Liver (tissue), 9 donors: Measurements from ENCODE around the gene NBAS. TPM values are rescaled to one million over a fixed set of nuclear protein-coding genes. Genes with fewer than 3 reads are reported as not detected.

Experiments used
- DNase-seq: peaks from one replicate; pipeline ENCODE4 v3.0.0-alpha.2; 2017; ENCODE audit warnings: low spot score
- H3K27ac ChIP-seq, 2 donors: one replicate each; pipeline ENCODE4 v1.7.0; 2013; ENCODE audit warnings: inconsistent platforms in 2 of 2, low read length in 2 of 2, control low read depth in 1 of 2, low read depth in 1 of 2, mild to moderate bottlenecking in 1 of 2
- H3K27me3 ChIP-seq, 4 donors: one replicate each; pipeline versions ENCODE4 v1.6.1 to v1.7.0; 2013; ENCODE audit warnings: low read length in 3 of 4, inconsistent platforms in 1 of 4, mild to moderate bottlenecking in 1 of 4, moderate library complexity in 1 of 4; ENCODE audit not compliant: control insufficient read depth in 4 of 4, insufficient read depth in 4 of 4
- H3K36me3 ChIP-seq, 4 donors: one replicate each; pipeline versions ENCODE4 v1.6.1 to v1.7.0; 2013; ENCODE audit warnings: low read length in 3 of 4, mild to moderate bottlenecking in 3 of 4, low read depth in 1 of 4, moderate library complexity in 1 of 4; ENCODE audit not compliant: control insufficient read depth in 4 of 4, insufficient read depth in 3 of 4
- H3K4me1 ChIP-seq, 4 donors: one replicate each; pipeline versions ENCODE4 v1.6.1 to v1.7.0; 2013; ENCODE audit warnings: low read length in 3 of 4, mild to moderate bottlenecking in 3 of 4, moderate library complexity in 1 of 4; ENCODE audit not compliant: control insufficient read depth in 4 of 4, insufficient read depth in 4 of 4
- H3K4me3 ChIP-seq, 3 donors: one replicate each; pipeline versions ENCODE4 v1.6.1 to v1.7.0; 2013; ENCODE audit warnings: low read length in 3 of 3, control low read depth in 1 of 3, low read depth in 1 of 3, mild to moderate bottlenecking in 1 of 3
- H3K9ac ChIP-seq, 2 donors: one replicate each; pipeline ENCODE4 v1.7.0; 2013; ENCODE audit warnings: low read length in 2 of 2, mild to moderate bottlenecking in 2 of 2, moderate library complexity in 2 of 2, control low read depth in 1 of 2, low read depth in 1 of 2
- H3K9me3 ChIP-seq, 4 donors: one replicate each; pipeline versions ENCODE4 v1.6.1 to v1.7.0; 2013; ENCODE audit warnings: low read length in 3 of 4; ENCODE audit not compliant: control insufficient read depth in 4 of 4
- EGR1 ChIP-seq, 2 donors: IDR thresholded peaks; 2 replicates each; pipeline ENCODE4 v1.6.1; 2016 to 2018; ENCODE audit warnings: antibody characterized with exemption in 2 of 2, low read depth in 2 of 2
- FOXA1 ChIP-seq: IDR thresholded peaks from 2 replicates; pipeline ENCODE4 v1.6.1; 2016; ENCODE audit warnings: antibody characterized with exemption
- FOXA2 ChIP-seq: IDR thresholded peaks from 2 replicates; pipeline ENCODE4 v1.6.1; 2016; ENCODE audit warnings: antibody characterized with exemption
- GABPA ChIP-seq, 2 donors: IDR thresholded peaks in 1 of 2; conservative IDR thresholded peaks in 1 of 2; 2 replicates each; pipeline ENCODE4 v1.6.1; 2016; ENCODE audit warnings: antibody characterized with exemption in 2 of 2, mild to moderate bottlenecking in 1 of 2, moderate library complexity in 1 of 2
- HNF4A ChIP-seq, 2 donors: conservative IDR thresholded peaks; 2 replicates each; pipeline ENCODE4 v1.6.1; 2016; ENCODE audit warnings: antibody characterized with exemption in 2 of 2, mild to moderate bottlenecking in 2 of 2
- HNF4G ChIP-seq: IDR thresholded peaks from 2 replicates; pipeline ENCODE4 v1.6.1; 2016; ENCODE audit warnings: antibody characterized with exemption
- JUND ChIP-seq, 2 donors: IDR thresholded peaks; 2 replicates each; pipeline ENCODE4 v1.6.1; 2016; ENCODE audit warnings: antibody characterized with exemption in 2 of 2
- NR2F2 ChIP-seq: IDR thresholded peaks from 2 replicates; pipeline ENCODE4 v1.6.1; 2016; ENCODE audit warnings: antibody characterized with exemption
- RAD21 ChIP-seq, 2 donors: IDR thresholded peaks; 2 replicates each; pipeline ENCODE4 v1.6.1; 2016; ENCODE audit warnings: antibody characterized with exemption in 2 of 2, mild to moderate bottlenecking in 2 of 2
- RXRA ChIP-seq, 2 donors: IDR thresholded peaks; 2 replicates each; pipeline ENCODE4 v1.6.1; 2017 to 2018; ENCODE audit warnings: antibody characterized with exemption in 2 of 2, mild to moderate bottlenecking in 1 of 2
- SP1 ChIP-seq: IDR thresholded peaks from 2 replicates; pipeline ENCODE4 v1.6.1; 2018; ENCODE audit warnings: antibody characterized with exemption, mild to moderate bottlenecking
- TAF1 ChIP-seq: conservative IDR thresholded peaks from 2 replicates; pipeline ENCODE4 v1.6.1; 2016; ENCODE audit warnings: antibody characterized with exemption, mild to moderate bottlenecking
- YY1 ChIP-seq: IDR thresholded peaks from 2 replicates; pipeline ENCODE4 v1.6.1; 2016; ENCODE audit warnings: antibody characterized with exemption, mild to moderate bottlenecking
- WGBS: extraction: QIAGEN DNeasy Blood & Tissue Kit; methylation state at CpG from one replicate; pipeline ENCODE4 v1.1.7; 2013; 5-methylcytosine and 5-hydroxymethylcytosine counted together
- polyA plus RNA-seq, 2 donors: library from polyadenylated mRNA; stranded (reverse) in 1 of 2; unstranded in 1 of 2; fragments of 200-250 nt in 1 of 2; fragments of >200 nt in 1 of 2; fragmentation: Nextera tagmentation in 1 of 2; extraction: Ambion mirVana in 1 of 2; gene quantifications; one replicate each; pipeline versions ENCODE4 v1.2.1 to v1.2.3, GENCODE V29; 2013 to 2015
- total RNA-seq, 2 donors: library from RNA; depleted of rRNA; stranded (reverse); fragments of >200 nt; gene quantifications; one replicate each; pipeline ENCODE4 v1.2.3, GENCODE V29; 2014
- TF ChIP-seq, protein P1 (sequence below): IDR thresholded peaks from 2 replicates; pipeline ENCODE4 v1.6.1; 2016; ENCODE audit warnings: antibody characterized with exemption
- TF ChIP-seq, protein P2 (sequence below): IDR thresholded peaks from 2 replicates; pipeline ENCODE4 v1.6.1; 2016; ENCODE audit warnings: antibody characterized with exemption, mild to moderate bottlenecking
- TF ChIP-seq, protein P3 (sequence below): fragments of 150-350 bp; IDR thresholded peaks from 2 replicates; pipeline ENCODE4 v1.5.1; 2017; ENCODE audit warnings: improper control_type of control experiment, low read depth, low read length; ENCODE audit not compliant: missing input control
- TF ChIP-seq, protein P4 (sequence below): IDR thresholded peaks from 2 replicates; pipeline ENCODE4 v1.6.1; 2016; ENCODE audit warnings: antibody characterized with exemption
- TF ChIP-seq, protein P5 (sequence below): IDR thresholded peaks from 2 replicates; pipeline ENCODE4 v1.6.1; 2016; ENCODE audit warnings: antibody characterized with exemption
- donor health status: healthy.
- donor health status: healthy.
- donor health status: healthy.
- donor health status: healthy.
- donor health status: healthy.

NBAS gene
- total and polyA plus RNA-seq, 4 donors = 10.5 to 40.0 (median 18.9) TPM

DNA sequence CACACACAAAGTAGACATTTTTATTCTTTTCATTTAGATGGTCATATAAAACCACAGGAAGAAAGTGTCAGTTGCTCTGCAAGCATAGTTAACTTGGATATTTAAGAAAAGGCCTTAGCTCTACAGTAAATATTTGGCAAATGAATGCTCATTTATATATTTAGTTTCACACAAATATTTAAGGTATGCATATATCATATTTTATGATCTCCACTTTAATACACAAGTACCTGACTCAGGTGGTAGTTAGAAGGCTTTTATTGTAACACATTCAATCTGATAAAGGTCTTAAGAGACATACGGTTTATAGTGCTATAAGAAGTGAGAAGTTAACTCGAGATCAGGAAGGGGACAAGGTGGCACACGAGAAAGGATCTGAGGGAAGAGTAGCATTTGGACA is 363.1 kb downstream of the NBAS start:
- Histone ChIP-seq H3K4me1 (no peaks in the 10 kb centered on the region), H3K27me3 (no peaks in the 10 kb centered on the region), H3K27ac (no peak overlapping the region), H3K9ac (no peak overlapping the region), H3K4me3 (no peak overlapping the region), H3K36me3 (no peaks in the 10 kb centered on the region), H3K9me3 (no peaks in the 10 kb centered on the region)
- TF ChIP-seq GABPA (IDR thresholded peaks at IDR 0.05 in 1 of 2, conservative IDR thresholded peaks at IDR 0.05 in 1 of 2) = no peak
- TF ChIP-seq, protein P1, sequence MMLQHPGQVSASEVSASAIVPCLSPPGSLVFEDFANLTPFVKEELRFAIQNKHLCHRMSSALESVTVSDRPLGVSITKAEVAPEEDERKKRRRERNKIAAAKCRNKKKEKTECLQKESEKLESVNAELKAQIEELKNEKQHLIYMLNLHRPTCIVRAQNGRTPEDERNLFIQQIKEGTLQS = no peak
- no peak for TF ChIP-seq JUND (IDR thresholded peaks at IDR 0.05)
- TF ChIP-seq, protein P2, sequence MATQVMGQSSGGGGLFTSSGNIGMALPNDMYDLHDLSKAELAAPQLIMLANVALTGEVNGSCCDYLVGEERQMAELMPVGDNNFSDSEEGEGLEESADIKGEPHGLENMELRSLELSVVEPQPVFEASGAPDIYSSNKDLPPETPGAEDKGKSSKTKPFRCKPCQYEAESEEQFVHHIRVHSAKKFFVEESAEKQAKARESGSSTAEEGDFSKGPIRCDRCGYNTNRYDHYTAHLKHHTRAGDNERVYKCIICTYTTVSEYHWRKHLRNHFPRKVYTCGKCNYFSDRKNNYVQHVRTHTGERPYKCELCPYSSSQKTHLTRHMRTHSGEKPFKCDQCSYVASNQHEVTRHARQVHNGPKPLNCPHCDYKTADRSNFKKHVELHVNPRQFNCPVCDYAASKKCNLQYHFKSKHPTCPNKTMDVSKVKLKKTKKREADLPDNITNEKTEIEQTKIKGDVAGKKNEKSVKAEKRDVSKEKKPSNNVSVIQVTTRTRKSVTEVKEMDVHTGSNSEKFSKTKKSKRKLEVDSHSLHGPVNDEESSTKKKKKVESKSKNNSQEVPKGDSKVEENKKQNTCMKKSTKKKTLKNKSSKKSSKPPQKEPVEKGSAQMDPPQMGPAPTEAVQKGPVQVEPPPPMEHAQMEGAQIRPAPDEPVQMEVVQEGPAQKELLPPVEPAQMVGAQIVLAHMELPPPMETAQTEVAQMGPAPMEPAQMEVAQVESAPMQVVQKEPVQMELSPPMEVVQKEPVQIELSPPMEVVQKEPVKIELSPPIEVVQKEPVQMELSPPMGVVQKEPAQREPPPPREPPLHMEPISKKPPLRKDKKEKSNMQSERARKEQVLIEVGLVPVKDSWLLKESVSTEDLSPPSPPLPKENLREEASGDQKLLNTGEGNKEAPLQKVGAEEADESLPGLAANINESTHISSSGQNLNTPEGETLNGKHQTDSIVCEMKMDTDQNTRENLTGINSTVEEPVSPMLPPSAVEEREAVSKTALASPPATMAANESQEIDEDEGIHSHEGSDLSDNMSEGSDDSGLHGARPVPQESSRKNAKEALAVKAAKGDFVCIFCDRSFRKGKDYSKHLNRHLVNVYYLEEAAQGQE = no peak
- 88% methylated on average over 3 of the region's 3 CpGs for WGBS
- no peak for DNase-seq

DNA sequence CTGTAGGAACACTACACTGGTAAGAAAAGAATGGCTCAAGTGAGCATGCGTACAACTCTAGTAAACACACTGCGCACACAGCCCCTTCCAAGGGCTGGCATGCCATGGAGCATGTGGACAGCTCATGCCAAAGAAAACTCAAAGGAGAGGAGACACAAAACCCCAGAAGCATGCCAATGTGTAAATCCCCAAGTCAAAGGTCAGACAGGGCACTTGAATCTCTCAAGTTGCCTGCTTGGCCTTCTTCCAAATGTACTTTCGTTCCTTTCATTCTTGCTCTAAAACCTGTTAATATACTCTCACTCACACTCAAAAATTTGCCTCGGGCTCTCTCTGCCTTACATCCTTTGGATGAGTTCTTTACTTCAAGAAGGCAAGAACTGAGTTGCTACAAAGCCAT is 365.3 kb downstream of the NBAS start:
- H3K27me3 ChIP-seq = no peaks in the 10 kb centered on the region
- no peak overlapping the region for H3K9ac ChIP-seq
- TF ChIP-seq HNF4A (conservative IDR thresholded peaks at IDR 0.05) (no peak), NR2F2 (no peak), HNF4G (no peak), TAF1 (no peak), GABPA (IDR thresholded peaks at IDR 0.05 in 1 of 2, conservative IDR thresholded peaks at IDR 0.05 in 1 of 2) (no peak), EGR1 (IDR thresholded peaks at IDR 0.05; ENCODE audit: low read depth in 2 of 2) (no peak), YY1 (no peak), FOXA2 (no peak), RAD21 (IDR thresholded peaks at IDR 0.05) (no peak), RXRA (IDR thresholded peaks at IDR 0.05) (no peak), FOXA1 (no peak), JUND (IDR thresholded peaks at IDR 0.05) (no peak), SP1 (no peak)
- TF ChIP-seq, protein P2 = no peak
- TF ChIP-seq, protein P3, sequence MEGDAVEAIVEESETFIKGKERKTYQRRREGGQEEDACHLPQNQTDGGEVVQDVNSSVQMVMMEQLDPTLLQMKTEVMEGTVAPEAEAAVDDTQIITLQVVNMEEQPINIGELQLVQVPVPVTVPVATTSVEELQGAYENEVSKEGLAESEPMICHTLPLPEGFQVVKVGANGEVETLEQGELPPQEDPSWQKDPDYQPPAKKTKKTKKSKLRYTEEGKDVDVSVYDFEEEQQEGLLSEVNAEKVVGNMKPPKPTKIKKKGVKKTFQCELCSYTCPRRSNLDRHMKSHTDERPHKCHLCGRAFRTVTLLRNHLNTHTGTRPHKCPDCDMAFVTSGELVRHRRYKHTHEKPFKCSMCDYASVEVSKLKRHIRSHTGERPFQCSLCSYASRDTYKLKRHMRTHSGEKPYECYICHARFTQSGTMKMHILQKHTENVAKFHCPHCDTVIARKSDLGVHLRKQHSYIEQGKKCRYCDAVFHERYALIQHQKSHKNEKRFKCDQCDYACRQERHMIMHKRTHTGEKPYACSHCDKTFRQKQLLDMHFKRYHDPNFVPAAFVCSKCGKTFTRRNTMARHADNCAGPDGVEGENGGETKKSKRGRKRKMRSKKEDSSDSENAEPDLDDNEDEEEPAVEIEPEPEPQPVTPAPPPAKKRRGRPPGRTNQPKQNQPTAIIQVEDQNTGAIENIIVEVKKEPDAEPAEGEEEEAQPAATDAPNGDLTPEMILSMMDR = no peak
- TF ChIP-seq, protein P4, sequence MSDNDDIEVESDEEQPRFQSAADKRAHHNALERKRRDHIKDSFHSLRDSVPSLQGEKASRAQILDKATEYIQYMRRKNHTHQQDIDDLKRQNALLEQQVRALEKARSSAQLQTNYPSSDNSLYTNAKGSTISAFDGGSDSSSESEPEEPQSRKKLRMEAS = no peak
- TF ChIP-seq, protein P5, sequence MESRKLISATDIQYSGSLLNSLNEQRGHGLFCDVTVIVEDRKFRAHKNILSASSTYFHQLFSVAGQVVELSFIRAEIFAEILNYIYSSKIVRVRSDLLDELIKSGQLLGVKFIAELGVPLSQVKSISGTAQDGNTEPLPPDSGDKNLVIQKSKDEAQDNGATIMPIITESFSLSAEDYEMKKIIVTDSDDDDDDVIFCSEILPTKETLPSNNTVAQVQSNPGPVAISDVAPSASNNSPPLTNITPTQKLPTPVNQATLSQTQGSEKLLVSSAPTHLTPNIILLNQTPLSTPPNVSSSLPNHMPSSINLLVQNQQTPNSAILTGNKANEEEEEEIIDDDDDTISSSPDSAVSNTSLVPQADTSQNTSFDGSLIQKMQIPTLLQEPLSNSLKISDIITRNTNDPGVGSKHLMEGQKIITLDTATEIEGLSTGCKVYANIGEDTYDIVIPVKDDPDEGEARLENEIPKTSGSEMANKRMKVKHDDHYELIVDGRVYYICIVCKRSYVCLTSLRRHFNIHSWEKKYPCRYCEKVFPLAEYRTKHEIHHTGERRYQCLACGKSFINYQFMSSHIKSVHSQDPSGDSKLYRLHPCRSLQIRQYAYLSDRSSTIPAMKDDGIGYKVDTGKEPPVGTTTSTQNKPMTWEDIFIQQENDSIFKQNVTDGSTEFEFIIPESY = no peak
- TF ChIP-seq, protein P1 = no peak
- H3K27ac ChIP-seq = no peak overlapping the region
- no peaks in the 10 kb centered on the region for H3K9me3 ChIP-seq
- 93% methylated on average over 4 of the region's 4 CpGs for WGBS
- DNase-seq = no peak
- no peaks in the 10 kb centered on the region for H3K4me1 ChIP-seq
- H3K36me3 ChIP-seq = no peaks in the 10 kb centered on the region
- no peak overlapping the region for H3K4me3 ChIP-seq
